ENCODE measurements around the gene CFAP69.

GRCh38 chr7:90345016-90345415, 100.0 kb downstream of the CFAP69 start:
- TF ChIP-seq CTCF (IDR thresholded peaks at IDR 0.05), result no peak
- no peak for TF ChIP-seq POLR2A (IDR thresholded peaks at IDR 0.05)
